Putamen (tissue), 1 donor: Measurements from ENCODE around the gene ZNF507.

Experiments used
- DNase-seq: peaks from one replicate; pipeline ENCODE4 v3.0.0-alpha.2; 2016; ENCODE audit warnings: low spot score

The ZNF507 gene

DNA sequence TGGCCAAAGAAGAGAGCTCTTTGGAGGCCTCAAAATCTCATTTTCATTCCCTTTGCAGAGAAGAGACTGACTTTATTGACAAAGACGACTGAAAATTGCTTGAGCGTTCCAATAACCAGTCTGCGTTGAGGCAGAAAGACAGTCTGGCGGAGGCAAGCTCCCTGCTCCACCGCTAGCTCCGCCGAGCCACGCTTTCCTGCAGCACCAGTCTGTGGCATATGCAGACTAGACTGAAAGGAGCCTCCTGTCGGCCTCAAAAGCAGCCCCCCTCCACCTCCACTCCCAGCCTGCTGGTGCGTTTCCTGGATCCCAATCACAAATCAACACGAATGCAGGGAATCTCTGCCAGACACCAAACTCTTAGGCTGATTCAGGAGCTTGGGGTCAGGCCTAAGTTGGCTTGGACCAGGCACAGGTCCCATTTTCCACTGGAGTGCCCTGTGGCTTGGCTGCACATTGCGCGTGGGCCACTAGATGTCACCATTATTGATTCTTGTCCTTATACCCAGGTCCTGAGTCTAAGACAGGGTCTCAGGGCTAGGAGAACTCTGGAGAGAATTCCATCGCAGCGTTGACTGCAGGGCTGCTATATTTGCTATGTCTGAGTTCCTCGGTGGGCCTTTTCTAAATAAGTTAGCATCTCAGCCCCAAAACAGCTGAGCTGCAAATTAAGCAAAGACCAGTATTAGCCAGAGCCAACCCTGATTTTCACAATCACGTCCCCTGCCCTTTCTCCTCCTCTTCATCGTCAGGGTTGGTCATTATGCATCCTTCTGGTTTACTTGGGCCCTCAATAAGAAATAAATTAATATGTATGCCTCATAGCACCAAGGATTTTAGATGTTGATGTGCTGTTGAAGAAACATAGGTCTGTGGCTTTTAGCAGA, 5.2 kb upstream of the ZNF507 start:
- peak; percentile 59 for DNase-seq

- DNase-seq, result no peak
These were observed 2.7 kb upstream of the ZNF507 start for GRCh38 chr19:32342695-32343094.

DNA sequence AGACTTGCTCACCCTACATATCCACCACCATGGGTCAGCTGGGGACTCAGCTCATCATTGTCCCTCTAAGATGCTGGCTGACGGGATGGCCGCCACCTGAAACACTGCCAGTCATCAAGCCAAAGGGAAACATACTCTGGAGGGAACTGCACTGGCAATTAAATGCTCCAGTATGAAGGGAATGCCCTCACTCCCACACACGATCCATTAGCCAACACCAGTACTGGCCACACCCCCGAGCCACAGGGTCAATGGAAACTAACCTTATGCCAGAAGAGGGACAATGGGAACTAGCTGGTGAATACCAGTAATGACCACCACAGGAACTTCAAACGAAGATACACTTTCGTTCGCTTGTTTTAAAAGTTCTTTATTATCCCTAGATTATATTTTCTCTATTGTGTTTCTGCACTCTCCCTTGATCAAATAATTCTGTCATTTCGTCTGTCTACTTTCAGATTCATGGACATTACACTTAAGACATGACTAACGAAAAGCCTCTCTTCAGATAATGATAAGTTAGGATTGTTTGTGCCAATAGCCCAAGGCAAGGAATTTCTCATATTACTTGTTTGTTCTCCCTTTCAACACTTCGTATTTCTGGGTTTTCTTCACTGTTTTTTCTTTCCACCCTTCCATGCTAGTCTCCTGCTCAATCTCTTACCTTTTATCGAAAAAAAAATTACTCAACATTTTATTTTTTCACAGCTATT, 1.7 kb upstream of the ZNF507 start:
- no peak for DNase-seq

DNA sequence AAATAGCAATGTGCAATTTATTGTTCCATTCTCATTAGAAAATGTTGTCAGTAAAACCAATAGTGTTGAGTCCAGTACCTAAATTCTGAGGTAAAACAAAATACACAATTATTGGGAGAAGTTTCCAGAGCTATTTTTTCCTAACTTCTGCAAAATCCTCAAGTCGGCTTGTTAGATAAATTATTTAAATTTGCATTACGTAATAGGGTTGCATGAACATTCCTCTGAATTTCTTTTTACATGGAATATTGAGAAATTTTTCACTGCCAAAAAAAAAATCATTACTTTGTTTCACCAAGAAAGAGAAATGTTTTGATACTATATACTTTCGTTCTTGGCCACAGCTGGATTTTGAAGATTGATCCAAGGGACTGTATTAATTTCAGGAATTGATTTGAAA, 1.5 kb downstream of the ZNF507 start:
- no peak for DNase-seq

DNA sequence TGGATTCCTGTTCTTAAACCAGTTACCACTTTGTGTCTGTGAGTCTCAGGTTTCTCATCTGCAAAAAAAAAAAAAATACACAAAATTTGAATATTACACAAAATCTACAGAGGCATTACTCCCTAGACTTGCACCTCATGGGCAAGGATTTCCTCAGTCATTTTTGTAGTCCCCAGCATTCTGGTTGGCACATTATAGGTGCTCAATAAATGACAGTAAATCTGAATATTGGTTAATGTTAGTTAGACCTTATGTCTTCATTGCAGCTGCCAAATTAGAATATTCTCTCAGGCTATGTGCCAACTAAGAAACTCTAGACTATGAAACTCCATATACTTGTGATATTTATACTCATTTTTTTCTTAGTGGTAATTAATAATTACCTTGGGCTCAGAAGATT, 2.2 kb downstream of the ZNF507 start:
- DNase-seq, result no peak

GRCh38 chr19:32349051-32349450, 3.6 kb downstream of the ZNF507 start:
- DNase-seq, result no peak

DNA sequence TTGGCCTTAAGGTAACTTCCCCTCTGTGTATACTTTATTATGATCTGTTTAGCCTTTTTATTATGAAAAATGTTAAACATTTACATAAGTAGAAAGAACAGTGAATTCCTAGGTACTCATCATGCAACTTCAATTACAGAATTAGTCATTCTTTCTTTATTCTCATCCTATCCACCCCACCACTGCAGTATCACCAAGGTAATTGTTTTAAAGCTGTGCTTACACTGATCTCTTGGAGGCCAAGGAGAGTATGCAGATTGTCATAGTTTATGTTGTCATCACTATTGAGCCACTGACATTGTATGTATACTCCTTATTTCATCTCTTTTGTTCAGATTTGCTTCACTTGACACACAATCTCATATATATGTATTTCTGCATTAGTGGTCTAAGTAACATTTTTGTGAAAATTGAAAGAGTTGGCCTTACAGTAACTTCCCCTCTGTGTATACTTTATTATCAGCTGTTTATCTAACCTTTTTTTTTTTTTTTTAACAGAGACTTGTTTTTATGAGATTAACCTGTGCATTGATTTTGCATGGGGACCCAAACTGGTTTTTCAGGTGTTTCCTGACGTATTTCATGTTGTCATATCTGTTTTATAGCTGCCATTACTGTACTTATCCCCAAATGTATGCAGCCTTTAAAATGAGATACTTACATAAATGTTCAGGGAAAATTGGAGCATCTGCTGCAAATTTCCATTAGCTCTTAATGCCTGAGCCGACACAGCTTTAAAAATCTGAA, 4.5 kb downstream of the ZNF507 start:
- no peak for DNase-seq

- no peak for DNase-seq
These were observed 5.1 kb downstream of the ZNF507 start for GRCh38 chr19:32350471-32350865.

DNA sequence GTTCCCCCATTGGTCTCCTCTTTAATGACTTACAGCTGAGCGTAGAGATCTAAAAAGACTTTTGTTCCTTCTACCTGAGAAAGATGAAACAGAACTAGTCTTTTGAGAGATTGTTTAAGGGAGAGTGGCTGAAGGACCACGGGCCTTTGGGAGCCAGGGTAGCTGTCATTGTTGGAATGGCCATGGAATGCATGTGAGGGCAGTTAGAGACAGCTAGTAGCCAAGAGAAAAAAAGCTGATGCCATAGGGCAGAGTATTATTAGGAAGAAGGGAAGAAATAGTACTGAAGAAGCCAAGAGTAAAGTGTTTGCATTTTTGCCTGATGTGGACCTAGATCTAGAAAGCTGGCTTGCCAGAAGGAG, 5.6 kb downstream of the ZNF507 start:
- no peak for DNase-seq

- DNase-seq, result no peak
These were observed 6.8 kb downstream of the ZNF507 start for GRCh38 chr19:32352241-32352630.

- no peak for DNase-seq
These were observed 8.9 kb downstream of the ZNF507 start for GRCh38 chr19:32354345-32354744.

- DNase-seq, result no peak
These were observed 9.9 kb downstream of the ZNF507 start for GRCh38 chr19:32355309-32355708.

GRCh38 chr19:32357720-32358119, 12.3 kb downstream of the ZNF507 start:
- no peak for DNase-seq

DNA sequence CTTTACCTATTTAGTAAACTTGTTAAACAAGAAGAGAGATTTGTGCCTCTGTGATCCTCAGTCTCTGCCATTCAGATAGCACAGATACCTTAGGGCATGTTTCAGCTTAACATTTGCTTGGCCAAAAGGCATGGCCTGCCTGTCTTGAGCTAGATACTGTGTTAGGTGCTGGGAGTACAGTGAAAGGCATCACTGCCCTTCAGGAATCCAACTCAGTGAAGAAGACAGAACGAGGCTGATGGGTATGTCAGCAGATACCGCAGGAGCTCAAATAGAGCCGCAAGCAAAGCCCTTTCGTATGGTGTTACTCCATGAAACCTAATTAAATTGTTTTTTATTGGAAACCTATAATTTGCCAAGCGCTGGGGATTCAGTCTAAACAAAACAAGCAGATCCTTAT, 12.9 kb downstream of the ZNF507 start:
- DNase-seq, result no peak

- DNase-seq, result no peak
These were observed 14.2 kb downstream of the ZNF507 start for GRCh38 chr19:32359581-32359980.

DNA sequence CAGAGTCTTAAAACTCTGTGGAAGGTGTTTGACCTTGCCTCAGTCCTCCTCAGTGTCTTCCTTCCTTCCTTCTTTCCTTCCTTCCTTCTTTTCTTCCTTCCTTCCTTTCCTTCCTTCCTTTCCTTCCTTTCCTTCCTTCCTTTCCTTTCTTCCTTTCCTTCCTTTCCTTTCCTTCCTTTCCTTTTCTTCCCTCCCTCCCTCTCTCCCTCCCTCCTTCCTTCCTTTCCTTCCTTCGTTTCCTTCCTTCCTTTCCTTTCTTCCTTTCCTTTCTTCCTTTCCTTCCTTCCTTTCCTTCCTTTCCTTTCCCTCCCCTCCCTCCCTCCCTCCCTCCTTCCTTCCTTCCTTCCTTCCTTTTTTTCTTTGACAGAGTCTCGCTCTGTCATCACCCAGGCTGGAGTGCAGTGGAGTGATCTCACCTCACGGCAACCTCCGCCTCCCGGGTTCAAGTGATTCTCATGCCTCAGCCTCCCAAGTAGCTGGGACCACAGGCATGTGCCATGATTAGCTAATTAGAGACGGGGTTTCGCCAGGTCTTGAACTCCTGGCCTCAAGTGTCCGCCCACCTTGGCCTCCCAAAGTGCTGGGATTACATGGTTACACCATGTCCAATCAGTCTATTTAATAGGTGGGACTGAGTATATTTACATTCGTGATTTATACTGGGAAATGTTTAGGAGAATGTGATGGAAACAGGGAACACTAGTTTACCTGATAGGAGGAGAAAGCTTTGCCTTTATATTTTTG, 16.3 kb downstream of the ZNF507 start:
- DNase-seq, result no peak

- no peak for DNase-seq
These were observed 16.9 kb downstream of the ZNF507 start for GRCh38 chr19:32362318-32362691.

DNA sequence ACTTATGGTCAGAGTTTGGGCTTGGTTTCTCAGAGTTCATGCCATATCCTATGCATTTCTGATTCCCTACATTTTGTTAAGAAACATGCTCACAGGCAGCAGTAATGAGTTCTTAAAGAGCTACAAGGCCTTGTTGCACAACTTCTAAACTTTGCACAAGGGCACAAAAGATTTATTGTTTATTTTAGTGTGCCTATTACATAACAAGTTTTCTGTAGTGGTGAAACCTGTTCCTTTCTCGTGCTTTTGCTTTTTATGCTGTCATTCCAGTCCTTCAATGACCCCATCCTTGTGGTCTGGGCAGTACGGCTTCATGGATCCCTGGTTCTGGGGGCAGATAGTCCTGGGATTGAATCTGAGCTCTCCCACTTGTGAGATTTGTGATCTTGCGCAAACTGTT, 17.8 kb downstream of the ZNF507 start:
- DNase-seq, result no peak

DNA sequence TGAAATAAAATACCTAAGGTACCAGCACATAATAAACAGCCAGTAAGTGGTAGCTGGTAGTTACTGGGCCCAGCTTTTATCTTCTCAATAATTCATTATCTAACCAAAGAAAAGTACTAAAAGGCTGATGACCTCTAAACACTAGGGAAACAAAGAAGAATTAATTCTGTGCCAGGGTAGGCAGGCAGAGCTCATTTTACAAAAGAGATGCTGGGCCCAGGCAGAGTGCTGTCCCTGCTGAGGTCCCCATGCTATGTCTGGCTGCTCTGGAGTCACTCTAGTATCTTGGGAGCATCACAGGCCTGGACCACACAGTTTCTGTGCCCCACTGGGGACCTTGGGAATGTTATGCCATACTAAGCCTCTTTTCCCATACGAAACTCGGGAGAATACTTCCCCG, 18.2 kb downstream of the ZNF507 start:
- DNase-seq, result peak; percentile 44

DNA sequence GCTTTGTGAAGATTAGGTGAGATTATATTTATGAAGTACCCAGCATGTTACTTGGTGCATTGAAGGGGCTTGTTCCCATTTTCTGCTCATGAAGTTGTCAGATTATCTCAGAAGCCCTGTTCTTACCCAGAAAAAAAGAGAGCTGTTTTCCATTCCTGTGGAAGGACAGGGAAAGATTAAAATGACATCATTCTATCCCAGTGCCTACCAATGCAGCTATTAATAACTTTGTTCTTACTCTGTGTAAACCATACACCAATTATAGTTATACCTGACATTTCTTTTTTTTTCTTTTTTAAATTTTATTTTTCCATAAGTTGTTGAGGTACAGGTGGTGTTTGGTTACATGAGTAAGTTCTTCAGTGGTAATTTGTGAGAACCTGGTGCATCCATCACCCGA, 18.6 kb downstream of the ZNF507 start:
- DNase-seq, result no peak

- no peak for DNase-seq
These were observed 21.7 kb downstream of the ZNF507 start for GRCh38 chr19:32367063-32367462.

GRCh38 chr19:32367948-32368536, 22.6 kb downstream of the ZNF507 start:
- no peak for DNase-seq
